Activated CD4-positive, alpha-beta memory T cell treated with anti-CD3 and anti-CD28 coated beads for 36 hours (primary cell): Measurements from ENCODE around the gene SAMD1. TPM values are rescaled to one million over a fixed set of nuclear protein-coding genes. Genes with fewer than 3 reads are reported as not detected.

Experiments
- CTCF ChIA-PET: fragments of 350-600 bp; sonication (Branson Sonifier 250); formaldehyde crosslinking; loops from one replicate; lab custom pipeline; 2021; ENCODE audit warnings: antibody characterized with exemption, inconsistent platforms; lab: Charles Lee
- POLR2A ChIA-PET: fragments of 350-600 bp; sonication (Branson Sonifier 250); formaldehyde crosslinking; loops from one replicate; lab custom pipeline; 2021; ENCODE audit warnings: antibody characterized with exemption; lab: Charles Lee
- DNase-seq: peaks from one replicate; pipeline ENCODE4 v3.0.0-alpha.2; 2020
- H3K27ac Mint-ChIP-seq: one replicate; pipeline ENCODE4 v1.8.0; 2021; ENCODE audit warnings: mixed read lengths
- H3K27me3 Mint-ChIP-seq: one replicate; pipeline ENCODE4 v1.8.0; 2021; ENCODE audit warnings: mixed read lengths
- H3K36me3 Mint-ChIP-seq: one replicate; pipeline ENCODE4 v1.8.0; 2021; ENCODE audit warnings: mixed read lengths
- H3K4me1 Mint-ChIP-seq: one replicate; pipeline ENCODE4 v1.8.0; 2021; ENCODE audit warnings: low read depth, mixed read lengths
- H3K4me3 Mint-ChIP-seq: one replicate; pipeline ENCODE4 v1.8.0; 2021; ENCODE audit warnings: mild to moderate bottlenecking, mixed read lengths
- H3K9me3 Mint-ChIP-seq: one replicate; pipeline ENCODE4 v1.8.0; 2021; ENCODE audit warnings: mixed read lengths
- intact Hi-C: fragments of 100-400 bp; cut with micrococcal nuclease; formaldehyde crosslinking; loops from one replicate; pipeline ENCODE4 v1.15.1; 2023
- total RNA-seq, 2 experiments: library from RNA; stranded (reverse); gene quantifications; one replicate each; pipeline ENCODE4 v1.2.3, GENCODE V29; 2021

Gene SAMD1
- total RNA-seq, 2 experiments from 2014 or later: 74.5 to 77.6 TPM

- Mint-ChIP-seq H3K4me3 (no peak overlapping the region), H3K27me3 (no peaks in the 10 kb centered on the region), H3K4me1 (no peaks in the 10 kb centered on the region), H3K27ac (no peak overlapping the region), H3K9me3 (no peaks in the 10 kb centered on the region), H3K36me3 (peaks cover 17% of the 10 kb centered on the region)
- CTCF ChIA-PET: interaction anchor here (0.9 kb wide), 1 partner anchor 13 kb away, joined by 3 read pairs; no protein-coding TSS in a partner anchor
- POLR2A ChIA-PET: no interaction called here
- DNase-seq: no peak
- intact Hi-C loops: no loop called here
These were observed 10.5 kb upstream of the SAMD1 start for GRCh38 chr19:14101003-14101545.

GRCh38 chr19:14097532-14098151 is 7.1 kb upstream of the SAMD1 start:
- H3K36me3 Mint-ChIP-seq: peaks cover 23% of the 10 kb centered on the region
- CTCF ChIA-PET: no interaction called here
- H3K27me3 Mint-ChIP-seq: no peaks in the 10 kb centered on the region
- H3K4me1 Mint-ChIP-seq: peaks cover 4% of the 10 kb centered on the region
- H3K27ac Mint-ChIP-seq: no peak overlapping the region
- POLR2A ChIA-PET: no interaction called here
- peaks cover 11% of the 10 kb centered on the region for H3K9me3 Mint-ChIP-seq
- intact Hi-C loops: no loop called here
- DNase-seq: no peak
- H3K4me3 Mint-ChIP-seq: no peak overlapping the region

- intact Hi-C loops: no loop called here
- Mint-ChIP-seq H3K27ac (no peak overlapping the region), H3K4me3 (no peak overlapping the region), H3K4me1 (peaks cover 12% of the 10 kb centered on the region), H3K27me3 (no peaks in the 10 kb centered on the region), H3K9me3 (peaks cover 16% of the 10 kb centered on the region), H3K36me3 (peaks cover 28% of the 10 kb centered on the region)
- ChIA-PET POLR2A (no interaction called here), CTCF (interaction anchor here (1.8 kb wide), 1 partner anchor 40 kb away, joined by 6 read pairs; the partner anchor contains the start of gene ASF1B)
- DNase-seq: no peak
These were observed 5.9 kb upstream of the SAMD1 start for GRCh38 chr19:14096272-14096992.

GRCh38 chr19:14094854-14095253 is 4.3 kb upstream of the SAMD1 start:
- Mint-ChIP-seq H3K36me3 (peaks cover 24% of the 10 kb centered on the region), H3K4me3 (no peak overlapping the region), H3K27ac (no peak overlapping the region), H3K9me3 (peaks cover 16% of the 10 kb centered on the region), H3K27me3 (no peaks in the 10 kb centered on the region), H3K4me1 (peaks cover 12% of the 10 kb centered on the region)
- ChIA-PET CTCF (interaction anchor here (0.7 to 1.1 kb wide), 2 partner anchors 19 to 42 kb away, joined by 3 read pairs; partner anchors contain the start of gene ASF1B), POLR2A (no interaction called here)
- intact Hi-C loops: no loop called here
- DNase-seq: no peak

- H3K4me3 Mint-ChIP-seq: peak overlapping the region; percentile 41
- no peak overlapping the region for H3K27ac Mint-ChIP-seq
These were observed 2.7 kb upstream of the SAMD1 start for GRCh38 chr19:14093117-14093823.

GRCh38 chr19:14091813-14092462 is 1.4 kb upstream of the SAMD1 start:
- intact Hi-C loops: loop anchor here (1.0 kb wide), 2 partner anchors 25 to 44 kb away; partner anchors contain the start of genes ASF1B and PRKACA
- H3K27ac Mint-ChIP-seq: peak overlapping the region; percentile 95
- peaks cover 22% of the 10 kb centered on the region for H3K4me1 Mint-ChIP-seq
- POLR2A ChIA-PET: interaction anchor here (1.5 to 1.8 kb wide), 2 partner anchors 11 to 45 kb away, joined by 5 read pairs; partner anchors contain the start of gene ASF1B
- H3K27me3 Mint-ChIP-seq: no peaks in the 10 kb centered on the region
- peaks cover 34% of the 10 kb centered on the region for H3K36me3 Mint-ChIP-seq
- H3K4me3 Mint-ChIP-seq: peak overlapping the region; percentile 89
- CTCF ChIA-PET: interaction anchor here (0.6 to 1.6 kb wide), 6 partner anchors 19 to 341 kb away, joined by 3 to 5 read pairs (median 3); partner anchors contain the start of genes MISP3 and PKN1
- peaks cover 16% of the 10 kb centered on the region for H3K9me3 Mint-ChIP-seq
- peak; percentile 68 for DNase-seq

More at GRCh38 chr19:14093117-14093823, 2.7 kb upstream of the SAMD1 start:
- no peak for DNase-seq
- POLR2A ChIA-PET: interaction anchor here (0.7 to 1.1 kb wide), 2 partner anchors 12 to 1009 kb away, joined by 3 read pairs; no protein-coding TSS in a partner anchor
- Mint-ChIP-seq H3K4me1 (peaks cover 18% of the 10 kb centered on the region), H3K27me3 (no peaks in the 10 kb centered on the region), H3K36me3 (peaks cover 35% of the 10 kb centered on the region), H3K9me3 (peaks cover 16% of the 10 kb centered on the region)
- CTCF ChIA-PET: no interaction called here
- intact Hi-C loops: no loop called here

GRCh38 chr19:14091081-14091812 is 696 bp upstream of the SAMD1 start:
- Mint-ChIP-seq H3K27ac (peak overlapping the region; percentile 95), H3K4me1 (peaks cover 22% of the 10 kb centered on the region), H3K9me3 (peaks cover 16% of the 10 kb centered on the region), H3K4me3 (peak overlapping the region; percentile 89), H3K27me3 (no peaks in the 10 kb centered on the region), H3K36me3 (peaks cover 30% of the 10 kb centered on the region)
- CTCF ChIA-PET: interaction anchor here (0.6 to 1.6 kb wide), 5 partner anchors 18 to 341 kb away, joined by 3 to 5 read pairs (median 3); partner anchors contain the start of genes MISP3 and PKN1
- intact Hi-C loops: loop anchor here (1.0 kb wide), 2 partner anchors 26 to 45 kb away; partner anchors contain the start of genes ASF1B and PRKACA
- peak; percentile 83 for DNase-seq
- POLR2A ChIA-PET: interaction anchor here (1.5 to 1.8 kb wide), 2 partner anchors 10 to 45 kb away, joined by 5 read pairs; partner anchors contain the start of gene ASF1B

GRCh38 chr19:14089662-14090508 is 666 bp downstream of the SAMD1 start:
- POLR2A ChIA-PET: interaction anchor here (0.6 kb wide), 1 partner anchor 238 kb away, joined by 3 read pairs; no protein-coding TSS in a partner anchor
- peak; percentile 62 for DNase-seq
- intact Hi-C loops: loop anchor here (1.0 to 10.0 kb wide), 2 partner anchors 9 to 315 kb away; partner anchors contain the start of gene C19orf53
- peaks cover 22% of the 10 kb centered on the region for H3K4me1 Mint-ChIP-seq
- H3K4me3 Mint-ChIP-seq: peak overlapping the region; percentile 79
- H3K27me3 Mint-ChIP-seq: no peaks in the 10 kb centered on the region
- CTCF ChIA-PET: interaction anchor here (0.6 to 1.1 kb wide), 7 partner anchors 8 to 1125 kb away, joined by 3 to 4 read pairs (median 4); partner anchors contain the start of gene ASF1B
- H3K27ac Mint-ChIP-seq: peak overlapping the region; percentile 77
- H3K9me3 Mint-ChIP-seq: peaks cover 16% of the 10 kb centered on the region
- peaks cover 30% of the 10 kb centered on the region for H3K36me3 Mint-ChIP-seq

- intact Hi-C loops: loop anchor here (10.0 kb wide), 1 partner anchor 315 kb away; the partner anchor contains the start of gene C19orf53
- ChIA-PET CTCF (interaction anchor here (1.1 kb wide), 2 partner anchors 25 to 1124 kb away, joined by 4 read pairs; no protein-coding TSS in a partner anchor), POLR2A (interaction anchor here (0.6 kb wide), 1 partner anchor 238 kb away, joined by 3 read pairs; no protein-coding TSS in a partner anchor)
- Mint-ChIP-seq H3K4me1 (peaks cover 18% of the 10 kb centered on the region), H3K9me3 (peaks cover 16% of the 10 kb centered on the region), H3K4me3 (peak overlapping the region; percentile 79), H3K27ac (peak overlapping the region; percentile 77), H3K27me3 (no peaks in the 10 kb centered on the region), H3K36me3 (peaks cover 30% of the 10 kb centered on the region)
- no peak for DNase-seq
These were observed 1.2 kb downstream of the SAMD1 start for GRCh38 chr19:14089412-14089661.
